Measurements from ENCODE around the gene CENPX. TPM values are rescaled to one million over a fixed set of nuclear protein-coding genes. Genes with fewer than 3 reads are reported as not detected.

Gene CENPX
- total RNA-seq, 2 experiments from 2014 or later, result 52.7 to 54.7 TPM

GRCh38 chr17:81977211-81977808 lies 45.4 kb downstream of the CENPX start, which contains the start of gene ASPSCR1:
Gene ASPSCR1 (plus strand): TSS chr17:81977629. CDS start chr17:81977647, 18 bp downstream.
- H3K36me3 Mint-ChIP-seq (ENCODE audit: low read depth), result peaks cover 12% of the 10 kb centered on the region
- ChIA-PET POLR2A (interaction anchor here (0.7 to 2.8 kb wide), 16 partner anchors 10 to 464 kb away, joined by 3 to 16 read pairs (median 4); partner anchors contain the start of genes ACTG1, DCXR, SIRT7 and SLC16A3), CTCF (interaction anchor here (0.9 to 2.0 kb wide), 3 partner anchors 17 to 46 kb away, joined by 4 to 6 read pairs (median 4); partner anchors contain the start of genes CENPX and LRRC45)
- peak within 1 kb of the TSS; percentile 85 for H3K27ac Mint-ChIP-seq
- peak within 1 kb of the TSS; percentile 86 for H3K4me3 Mint-ChIP-seq
- H3K4me1 Mint-ChIP-seq, result peaks cover 41% of the 10 kb centered on the region
- H3K9me3 Mint-ChIP-seq, result no peaks in the 10 kb centered on the region
- H3K27me3 Mint-ChIP-seq, result peaks cover 6% of the 10 kb centered on the region
- peak; percentile 91 for DNase-seq

- Mint-ChIP-seq H3K27me3 (peaks cover 6% of the 10 kb centered on the region), H3K36me3 (ENCODE audit: low read depth) (peaks cover 12% of the 10 kb centered on the region), H3K4me3 (peak overlapping the region; percentile 86), H3K9me3 (no peaks in the 10 kb centered on the region), H3K27ac (peak overlapping the region; percentile 85), H3K4me1 (peaks cover 38% of the 10 kb centered on the region)
- ChIA-PET POLR2A (interaction anchor here (0.7 to 2.8 kb wide), 17 partner anchors 9 to 464 kb away, joined by 3 to 16 read pairs (median 4); partner anchors contain the start of genes ACTG1, DCXR, SIRT7 and SLC16A3), CTCF (interaction anchor here (0.8 to 1.3 kb wide), 4 partner anchors 17 to 61 kb away, joined by 3 to 4 read pairs (median 4); partner anchors contain the start of genes CENPX, DCXR and LRRC45)
- DNase-seq, result peak; percentile 33
Measured at GRCh38 chr17:81976332-81977210, 46.1 kb downstream of the CENPX start.

GRCh38 chr17:81973432-81973831 lies 49.2 kb downstream of the CENPX start:
- peaks cover 12% of the 10 kb centered on the region for H3K4me1 Mint-ChIP-seq
- H3K36me3 Mint-ChIP-seq (ENCODE audit: low read depth), result no peaks in the 10 kb centered on the region
- no peak overlapping the region for H3K27ac Mint-ChIP-seq
- DNase-seq, result no peak
- no peaks in the 10 kb centered on the region for H3K9me3 Mint-ChIP-seq
- CTCF ChIA-PET, result no interaction called here
- no peak overlapping the region for H3K4me3 Mint-ChIP-seq
- peaks cover 6% of the 10 kb centered on the region for H3K27me3 Mint-ChIP-seq
- POLR2A ChIA-PET, result no interaction called here

GRCh38 chr17:81968850-81969812 lies 53.5 kb downstream of the CENPX start:
- Mint-ChIP-seq H3K4me1 (peaks cover 6% of the 10 kb centered on the region), H3K36me3 (ENCODE audit: low read depth) (no peaks in the 10 kb centered on the region), H3K4me3 (no peak overlapping the region), H3K9me3 (no peaks in the 10 kb centered on the region), H3K27ac (no peak overlapping the region), H3K27me3 (peaks cover 8% of the 10 kb centered on the region)
- no peak for DNase-seq
- POLR2A ChIA-PET, result no interaction called here
- CTCF ChIA-PET, result interaction anchor here (1.5 kb wide), 1 partner anchor 10 kb away, joined by 4 read pairs; no protein-coding TSS in a partner anchor

Other genes starting within 250 kb of the CENPX start
- not detected for gene GCGR, start 218.7 kb downstream of the CENPX start, total RNA-seq
- 10 to 100 TPM; 37.1 to 38.2 TPM for gene MCRIP1, start 189.6 kb downstream of the CENPX start, total RNA-seq
- gene PPP1R27, start 187.8 kb downstream of the CENPX start, total RNA-seq, result not detected
- 100 to 1,000 TPM; 483 to 496 TPM for gene P4HB, start 162.3 kb downstream of the CENPX start, total RNA-seq
- 100 to 1,000 TPM; 636 to 661 TPM for gene ARHGDIA, start 151.5 kb downstream of the CENPX start, total RNA-seq
- gene ALYREF, start 131.3 kb downstream of the CENPX start, total RNA-seq, result 100 to 1,000 TPM; 159 to 160 TPM
- 10 to 100 TPM; 95.9 to 98.4 TPM for gene ANAPC11, start 131.2 kb downstream of the CENPX start, total RNA-seq
- gene NPB, start 120.6 kb downstream of the CENPX start, total RNA-seq, result under 1 TPM in 1 of 2 experiments, not detected in 1; 0.38 TPM
- gene PCYT2, start 111.5 kb downstream of the CENPX start, total RNA-seq, result 10 to 100 TPM; 41.6 to 44.4 TPM
- 10 to 100 TPM; 55.8 to 58.4 TPM for gene SIRT7, start 104.7 kb downstream of the CENPX start, total RNA-seq
- 10 to 100 TPM; 35.2 to 36.5 TPM for gene MAFG, start 95.1 kb downstream of the CENPX start, total RNA-seq
- gene PYCR1, start 85.6 kb downstream of the CENPX start, total RNA-seq, result 10 to 100 TPM; 25.8 to 34.7 TPM
- not detected for gene MYADML2, start 75.6 kb downstream of the CENPX start, total RNA-seq
- under 1 TPM in 1 of 2 experiments, not detected in 1; 0.15 TPM for gene NOTUM, start 61.7 kb downstream of the CENPX start, total RNA-seq
- 10 to 100 TPM; 25.3 to 29.9 TPM for gene ASPSCR1, start 45.2 kb downstream of the CENPX start, total RNA-seq
- gene LRRC45, start 427 bp upstream of the CENPX start, total RNA-seq, result 10 to 100 TPM; 34.8 to 35.5 TPM
- 1 to 10 TPM; 7.9 to 8.1 TPM for gene RAC3, start 8.8 kb upstream of the CENPX start, total RNA-seq
- gene DCXR, start 14.8 kb upstream of the CENPX start, total RNA-seq, result 10 to 100 TPM; 93.9 to 95.2 TPM
- 10 to 100 TPM; 26.3 to 28.4 TPM for gene RFNG, start 28.9 kb upstream of the CENPX start, total RNA-seq
- gene GPS1, start 29.0 kb upstream of the CENPX start, total RNA-seq, result 10 to 100 TPM; 69.0 to 75.6 TPM
- 10 to 100 TPM; 98.8 to 99.3 TPM for gene DUS1L, start 42.9 kb upstream of the CENPX start, total RNA-seq
- gene FASN, start 75.4 kb upstream of the CENPX start, total RNA-seq, result 100 to 1,000 TPM; 181 to 191 TPM
- 10 to 100 TPM; 49.8 to 54.9 TPM for gene CCDC57, start 190.0 kb upstream of the CENPX start, total RNA-seq
- gene SLC16A3, start 206.2 kb upstream of the CENPX start, total RNA-seq, result 100 to 1,000 TPM; 206 to 210 TPM

Measured in activated CD4-positive, alpha-beta memory T cell treated with anti-CD3 and anti-CD28 coated beads, Interleukin-2, amount 10 ng/mL, durations not matched to agents 7 days and 5 days (primary cell).